Neural cell (in vitro differentiated cells): ENCODE measurements around the gene GSE1. TPM values are rescaled to one million over a fixed set of nuclear protein-coding genes. Genes with fewer than 3 reads are reported as not detected.

Experiments
- H2AFZ ChIP-seq: fragments of 200-600, 300-800 bp; sonication (generic), shearing (Covaris generic); 2 replicates; pipeline ENCODE4 v1.6.0; 2014; ENCODE audit warnings: low read depth, mild to moderate bottlenecking, antibody characterized with exemption, low read length, moderate library complexity
- H3F3A ChIP-seq: fragments of 200-600 bp; shearing (Covaris generic); 2 replicates; pipeline ENCODE4 v1.6.1; 2016; ENCODE audit warnings: mild to moderate bottlenecking, moderate library complexity, mixed read lengths, antibody characterized with exemption, low read length; ENCODE audit not compliant: insufficient read depth, poor library complexity, severe bottlenecking
- H3K27ac ChIP-seq: fragments of 200-600, 300-800 bp; sonication (generic), shearing (Covaris generic); 2 replicates; pipeline ENCODE4 v1.5.1; 2014; ENCODE audit warnings: mild to moderate bottlenecking, low read length, moderate library complexity
- H3K27me3 ChIP-seq: fragments of 300-800, 200-600 bp; sonication (generic), shearing (Covaris generic); 2 replicates; pipeline ENCODE4 v1.6.0; 2014; ENCODE audit warnings: mild to moderate bottlenecking, low read depth, low read length, moderate library complexity; ENCODE audit not compliant: insufficient read depth
- H3K36me3 ChIP-seq: fragments of 300-800, 200-600 bp; sonication (generic), shearing (Covaris generic); 2 replicates; pipeline ENCODE4 v1.5.1; 2014; ENCODE audit warnings: mild to moderate bottlenecking, antibody characterized with exemption, low read length, moderate library complexity; ENCODE audit not compliant: insufficient read depth
- H3K4me2 ChIP-seq: fragments of 300-800, 200-600 bp; sonication (generic), shearing (Covaris generic); 2 replicates; pipeline ENCODE4 v1.6.0; 2014; ENCODE audit warnings: mild to moderate bottlenecking, low read length
- H3K4me3 ChIP-seq: fragments of 300-800, 200-600 bp; sonication (generic), shearing (Covaris generic); 2 replicates; pipeline ENCODE4 v1.5.1; 2014; ENCODE audit warnings: mild to moderate bottlenecking, low read length, moderate library complexity
- H3K79me2 ChIP-seq: fragments of 200-600 bp; shearing (Covaris generic); replicated peaks from 2 replicates; pipeline ENCODE4 v1.6.0; 2014; ENCODE audit warnings: mild to moderate bottlenecking, low read length, moderate library complexity; ENCODE audit not compliant: insufficient read depth
- H3K9ac ChIP-seq: fragments of 300-800, 200-600 bp; sonication (generic), shearing (Covaris generic); 2 replicates; pipeline ENCODE4 v1.6.1; 2016; ENCODE audit warnings: mild to moderate bottlenecking, low read length, mixed read lengths
- H3K9me2 ChIP-seq: fragments of 200-600 bp; shearing (Covaris generic); 2 replicates; pipeline ENCODE4 v1.6.1; 2016; ENCODE audit warnings: mild to moderate bottlenecking, low read length, mixed read lengths; ENCODE audit not compliant: insufficient read depth
- H3K9me3 ChIP-seq: fragments of 200-600, 300-800 bp; sonication (generic), shearing (Covaris generic); 2 replicates; pipeline ENCODE4 v1.6.1; 2016; ENCODE audit warnings: mild to moderate bottlenecking, mixed run types, low read length, moderate library complexity, mixed read lengths
- H4K20me1 ChIP-seq: fragments of 200-600 bp; shearing (Covaris generic); 2 replicates; pipeline ENCODE4 v1.6.1; 2016; ENCODE audit warnings: mild to moderate bottlenecking, mixed run types; ENCODE audit not compliant: insufficient read depth
- CTCF ChIP-seq: fragments of 450-650 bp; IDR thresholded peaks from 2 replicates; pipeline ENCODE4 v1.5.1; 2014; ENCODE audit warnings: antibody characterized with exemption, mild to moderate bottlenecking, moderate library complexity; ENCODE audit not compliant: poor library complexity, severe bottlenecking
- EP300 ChIP-seq: fragments of 450-650 bp; conservative IDR thresholded peaks from 2 replicates; pipeline ENCODE4 v1.6.1; 2014; ENCODE audit warnings: antibody characterized with exemption, mild to moderate bottlenecking, moderate library complexity; ENCODE audit not compliant: poor library complexity, severe bottlenecking
- EZH2 ChIP-seq: fragments of 200-600, 300-800 bp; shearing (Covaris generic), sonication (generic); IDR thresholded peaks from 2 replicates; pipeline ENCODE4 v1.6.1; 2014; ENCODE audit warnings: antibody characterized with exemption, low read length, borderline replicate concordance, mild to moderate bottlenecking; ENCODE audit not compliant: insufficient read depth, poor library complexity, severe bottlenecking
- MXI1 ChIP-seq: fragments of 450-650 bp; conservative IDR thresholded peaks from 2 replicates; pipeline ENCODE4 v1.6.1; 2014; ENCODE audit warnings: antibody characterized with exemption, mild to moderate bottlenecking; ENCODE audit not compliant: poor library complexity, severe bottlenecking
- POLR2AphosphoS5 ChIP-seq: IDR thresholded peaks from 2 replicates; pipeline ENCODE4 v1.6.1; 2012
- RAD21 ChIP-seq: fragments of 450-650 bp; conservative IDR thresholded peaks from 2 replicates; pipeline ENCODE4 v1.6.1; 2014; ENCODE audit warnings: antibody characterized with exemption, mild to moderate bottlenecking, moderate library complexity
- REST ChIP-seq: IDR thresholded peaks from 2 replicates; pipeline ENCODE4 v1.6.1; 2012; ENCODE audit warnings: borderline replicate concordance
- SMC3 ChIP-seq: fragments of 450-650 bp; conservative IDR thresholded peaks from 2 replicates; pipeline ENCODE4 v1.6.1; 2014; ENCODE audit warnings: antibody characterized with exemption, mild to moderate bottlenecking, moderate library complexity; ENCODE audit not compliant: poor library complexity
- TAF1 ChIP-seq: IDR thresholded peaks from 2 replicates; pipeline ENCODE4 v1.6.1; 2012; ENCODE audit warnings: low read depth
- polyA plus RNA-seq: library from polyadenylated mRNA; depleted of rRNA; stranded (reverse); fragments of >200 nt; gene quantifications from 2 replicates; pipeline ENCODE4 v1.2.3, GENCODE V29; 2014

Gene GSE1
- polyA plus RNA-seq, 1 donor from 2014 or later: 35.6 TPM

- H3K27ac ChIP-seq: no peak overlapping the region
- H2AFZ ChIP-seq: no peak overlapping the region
- no peaks in the 10 kb centered on the region for H3K27me3 ChIP-seq
- no peaks in the 10 kb centered on the region for H3K36me3 ChIP-seq
- no peaks in the 10 kb centered on the region for H3K9me3 ChIP-seq
- H3K9ac ChIP-seq: no peak overlapping the region
- no peaks in the 10 kb centered on the region for H3K9me2 ChIP-seq
- H3F3A ChIP-seq: no peaks in the 10 kb centered on the region
- H3K79me2 ChIP-seq: peaks cover 13% of the 10 kb centered on the region
- peaks cover 4% of the 10 kb centered on the region for H4K20me1 ChIP-seq
- H3K4me2 ChIP-seq: no peak overlapping the region
- TF ChIP-seq EP300 (no peak), POLR2AphosphoS5 (no peak)
- no peak overlapping the region for H3K4me3 ChIP-seq
These were observed 29.7 kb downstream of the GSE1 start for GRCh38 chr16:85642762-85643358.

GRCh38 chr16:85643631-85644030 is 30.5 kb downstream of the GSE1 start:
- Histone ChIP-seq H3K79me2 (peaks cover 10% of the 10 kb centered on the region), H3K9me3 (no peaks in the 10 kb centered on the region), H3K9me2 (no peaks in the 10 kb centered on the region), H3K4me3 (no peak overlapping the region), H3K9ac (no peak overlapping the region), H3K27me3 (no peaks in the 10 kb centered on the region), H4K20me1 (peaks cover 4% of the 10 kb centered on the region), H3K4me2 (no peak overlapping the region), H2AFZ (no peak overlapping the region), H3K27ac (no peak overlapping the region), H3F3A (no peaks in the 10 kb centered on the region), H3K36me3 (no peaks in the 10 kb centered on the region)
- TF ChIP-seq SMC3: no peak
- TF ChIP-seq EZH2: no peak
- TF ChIP-seq MXI1: no peak
- TF ChIP-seq EP300: no peak
- no peak for TF ChIP-seq REST
- TF ChIP-seq POLR2AphosphoS5: no peak
- no peak for TF ChIP-seq RAD21
- TF ChIP-seq TAF1: no peak
- TF ChIP-seq CTCF: no peak
